ENCODE measurements around the gene NTNG1.

NTNG1 gene

DNA sequence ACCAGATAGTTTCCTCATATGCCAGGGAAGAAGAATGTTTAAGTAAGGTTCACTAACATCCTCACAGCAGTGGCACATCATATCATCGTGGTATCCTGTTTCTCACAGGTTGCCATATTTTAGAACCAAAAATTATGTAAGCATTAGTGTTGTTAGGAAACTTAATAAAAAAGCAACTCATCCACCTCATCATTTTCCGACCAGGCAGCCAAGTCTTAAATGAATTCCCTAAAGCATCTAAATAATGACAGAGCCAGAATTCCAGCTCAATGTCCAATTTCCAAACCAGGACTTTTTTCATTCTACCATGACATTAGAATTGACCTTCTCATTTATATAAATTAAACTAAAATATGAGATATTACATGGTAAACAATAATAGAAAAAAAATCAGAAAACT, 272.7 kb downstream of the NTNG1 start:
- no peak for DNase-seq (ENCODE audit: low spot score)

DNA sequence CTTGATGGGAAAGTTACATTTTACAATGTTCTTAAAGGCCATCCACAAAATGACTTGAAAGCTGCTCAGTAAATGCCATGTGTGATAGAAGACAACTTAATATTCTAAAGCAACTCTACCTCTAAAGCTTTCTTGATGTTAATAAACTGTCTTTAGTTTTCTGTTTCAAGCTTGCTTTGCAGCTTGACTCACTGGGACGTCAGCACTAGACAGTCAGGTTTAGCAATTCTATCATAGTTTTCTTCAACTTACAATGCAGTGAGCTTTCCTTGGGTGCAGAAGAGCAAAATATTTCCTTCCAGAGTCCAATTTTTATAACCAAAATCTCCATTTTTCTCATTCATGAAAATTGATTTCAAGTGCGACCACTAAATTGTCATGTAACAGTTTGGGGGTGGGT, 273.1 kb downstream of the NTNG1 start:
- no peak for DNase-seq (ENCODE audit: low spot score)

DNA sequence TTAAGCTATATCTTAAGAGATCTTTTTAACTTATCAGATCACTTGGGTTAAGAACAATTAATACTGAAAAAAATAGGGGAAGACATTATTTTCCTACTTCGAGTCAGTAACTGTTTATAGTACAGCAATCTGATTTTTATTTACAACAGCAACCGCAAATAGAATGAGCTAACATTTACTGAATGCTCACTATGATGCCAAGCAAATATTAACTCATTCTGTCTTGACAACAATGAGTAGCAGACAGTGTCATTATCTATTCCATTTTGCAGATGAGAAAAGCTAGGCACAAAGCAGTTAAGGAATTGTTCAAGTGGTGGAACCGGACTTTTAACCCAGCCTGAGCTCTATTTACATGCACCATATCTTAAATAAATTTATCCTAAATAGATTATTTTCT, 273.7 kb downstream of the NTNG1 start:
- no peak for DNase-seq (ENCODE audit: low spot score)

DNA sequence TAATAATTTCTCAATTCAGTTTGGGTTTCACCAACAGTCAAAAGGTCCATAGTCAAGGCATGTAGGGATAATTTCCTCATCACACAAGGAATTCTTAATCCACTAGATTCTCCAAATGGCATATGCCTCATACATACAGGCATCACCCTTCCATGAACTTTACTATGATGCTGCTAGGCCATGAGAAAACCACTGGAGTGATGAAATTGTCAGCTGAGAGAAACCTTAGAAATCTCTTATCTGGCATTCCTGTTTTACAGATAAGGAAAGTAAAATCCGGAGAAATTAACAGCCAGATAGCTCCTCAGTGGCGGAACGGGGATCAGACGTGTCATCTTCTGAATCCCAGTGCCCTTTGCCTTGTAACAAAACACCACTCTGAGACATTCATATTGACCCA, 274.4 kb downstream of the NTNG1 start:
- DNase-seq (ENCODE audit: low spot score), result no peak

DNA sequence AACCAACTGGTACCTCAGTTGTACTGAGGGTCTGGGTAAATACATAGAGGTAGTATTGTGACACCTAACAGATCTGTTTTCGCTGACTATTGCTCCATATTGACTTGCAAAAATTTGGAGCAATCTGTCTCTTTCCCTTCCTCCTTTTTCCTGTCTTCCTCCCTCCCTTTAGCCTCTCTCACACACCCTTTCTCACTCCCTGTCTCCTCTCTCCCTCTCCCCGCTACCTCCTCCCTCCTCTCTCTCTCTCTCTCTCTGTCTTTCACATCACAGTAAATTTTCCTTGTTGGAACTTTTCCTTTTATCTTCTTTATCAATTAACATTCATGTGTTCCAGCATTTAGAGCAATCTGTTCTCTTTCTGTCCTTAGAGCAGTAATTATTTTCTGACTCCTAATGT, 278.2 kb downstream of the NTNG1 start:
- no peak for DNase-seq (ENCODE audit: low spot score)

DNA sequence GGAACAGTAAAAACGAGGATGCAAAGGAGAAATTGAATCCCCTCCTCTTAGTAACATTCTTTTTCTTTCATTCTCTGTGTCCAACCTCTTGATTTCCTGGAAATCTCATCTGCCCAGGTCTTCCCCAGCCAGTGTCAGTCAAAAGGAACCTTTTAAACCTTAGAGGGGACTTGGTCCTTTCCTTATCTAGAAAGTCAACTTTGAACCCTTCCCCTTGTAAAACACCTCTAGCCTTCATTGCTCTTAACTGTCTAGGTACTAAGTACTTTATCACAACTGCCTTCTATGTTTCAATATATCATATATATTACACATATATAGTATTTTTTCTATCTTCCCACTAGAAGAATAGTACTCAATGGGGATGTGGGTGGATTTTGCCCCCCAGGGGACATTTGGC, 282.1 kb downstream of the NTNG1 start:
- DNase-seq (ENCODE audit: low spot score), result no peak

DNA sequence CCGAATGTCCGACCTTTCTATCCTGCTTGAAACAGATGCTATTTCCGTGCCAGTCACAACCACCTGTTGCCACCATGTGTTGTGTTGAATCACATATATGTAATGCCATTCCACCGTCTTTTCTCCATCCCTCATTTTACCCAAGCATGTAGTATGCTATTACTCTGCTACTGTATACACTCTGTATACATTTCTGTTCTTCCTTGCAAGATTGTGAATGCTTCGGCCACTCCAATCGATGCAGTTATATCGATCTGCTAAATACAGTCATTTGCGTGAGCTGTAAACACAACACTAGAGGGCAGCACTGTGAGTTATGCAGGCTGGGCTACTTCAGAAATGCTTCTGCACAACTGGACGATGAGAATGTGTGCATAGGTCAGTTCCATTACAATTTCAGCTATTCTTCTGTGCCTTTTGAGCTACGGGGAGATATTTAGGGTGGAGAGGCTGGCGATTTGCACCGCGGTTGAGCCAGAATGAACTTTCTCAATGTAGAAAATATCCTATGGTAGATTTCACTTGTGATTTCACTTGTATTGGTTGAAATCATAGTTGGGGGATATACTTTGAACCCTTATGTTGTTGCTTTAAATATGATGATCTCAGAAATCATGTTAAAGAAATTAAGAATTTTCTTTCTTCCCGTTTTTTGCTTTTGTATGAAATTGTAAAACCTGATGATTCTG, 289.8 kb downstream of the NTNG1 start:
- DNase-seq (ENCODE audit: low spot score), result peak; percentile 35

- DNase-seq (ENCODE audit: low spot score), result no peak
These were observed 291.3 kb downstream of the NTNG1 start for GRCh38 chr1:107432108-107432507.

GRCh38 chr1:107433068-107433467, 292.2 kb downstream of the NTNG1 start:
- DNase-seq (ENCODE audit: low spot score), result no peak

DNA sequence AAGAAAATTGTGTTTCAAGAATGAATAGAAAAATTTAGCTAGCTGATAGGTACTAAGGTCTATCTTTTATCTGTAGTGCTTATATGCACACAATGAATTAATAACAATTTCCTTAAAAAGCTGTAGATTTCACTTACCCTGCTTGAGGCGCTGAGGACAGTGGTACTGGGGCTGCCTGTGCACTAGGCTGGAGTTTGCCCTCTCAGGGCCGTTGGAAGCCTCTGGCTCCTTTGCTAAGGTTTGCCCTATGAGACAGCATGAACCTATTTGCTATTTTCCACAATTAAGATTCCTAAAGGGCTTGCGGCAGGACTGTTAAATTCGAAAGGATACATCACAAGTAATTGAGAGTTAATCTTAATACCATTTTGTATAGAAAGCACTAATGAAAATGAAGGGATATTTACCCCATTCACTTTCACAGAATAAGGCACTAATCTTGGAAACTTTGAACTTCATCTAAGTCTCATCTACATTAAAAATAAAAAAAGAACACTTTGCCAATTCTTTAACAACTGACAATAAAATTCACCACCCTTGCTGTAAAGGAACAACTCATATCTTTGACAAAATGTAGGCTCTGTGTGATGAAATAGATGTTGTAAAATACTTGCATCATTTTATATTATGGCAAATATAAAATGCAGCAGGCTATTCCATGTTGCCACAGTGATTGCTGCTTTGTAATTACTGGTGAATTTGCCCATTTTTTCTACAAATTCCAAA, 293.0 kb downstream of the NTNG1 start:
- DNase-seq (ENCODE audit: low spot score), result no peak

- no peak for DNase-seq (ENCODE audit: low spot score)
These were observed 293.5 kb downstream of the NTNG1 start for GRCh38 chr1:107434361-107434693.

- DNase-seq (ENCODE audit: low spot score), result no peak
These were observed 295.9 kb downstream of the NTNG1 start for GRCh38 chr1:107436552-107437241.

- DNase-seq (ENCODE audit: low spot score), result no peak
These were observed 298.7 kb downstream of the NTNG1 start for GRCh38 chr1:107439567-107439966.

DNA sequence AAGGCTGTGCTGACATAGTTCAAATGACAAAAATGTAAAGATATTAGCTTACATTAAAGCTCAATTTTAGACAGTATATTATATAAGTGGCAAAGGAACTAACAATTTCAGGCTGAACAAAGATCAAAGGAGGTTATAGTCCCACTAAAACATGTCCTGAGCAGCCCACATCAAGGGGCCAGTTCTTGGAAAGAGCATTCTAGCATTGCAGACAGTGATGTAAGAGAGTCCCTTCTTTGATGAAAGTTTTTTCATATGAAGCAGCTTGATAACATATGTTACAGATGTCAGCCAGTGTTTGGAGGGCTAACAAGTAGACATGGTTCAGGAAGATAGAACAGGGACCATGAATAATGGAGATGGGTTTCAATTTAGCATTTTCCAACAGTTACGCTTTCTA, 301.7 kb downstream of the NTNG1 start:
- DNase-seq (ENCODE audit: low spot score), result no peak

DNA sequence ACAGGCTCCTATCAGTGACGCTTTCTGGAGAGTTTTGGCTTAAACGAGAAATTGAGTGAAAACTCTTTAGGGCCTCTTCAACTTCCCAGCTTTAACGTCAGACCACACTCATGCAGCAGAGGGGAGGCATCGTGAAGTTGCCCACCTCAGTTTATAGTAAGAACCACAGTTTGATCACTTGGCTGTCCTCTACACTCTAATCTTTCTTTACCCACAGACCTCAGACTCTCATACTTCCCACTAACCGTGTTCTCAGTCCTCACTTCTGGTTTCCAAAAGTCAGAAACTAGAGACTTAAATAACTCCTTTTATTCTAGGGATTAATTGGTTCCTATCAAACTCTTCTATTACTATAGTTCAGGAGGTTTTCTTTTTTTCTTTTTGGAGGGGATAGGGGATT, 302.2 kb downstream of the NTNG1 start:
- DNase-seq (ENCODE audit: low spot score), result no peak

DNA sequence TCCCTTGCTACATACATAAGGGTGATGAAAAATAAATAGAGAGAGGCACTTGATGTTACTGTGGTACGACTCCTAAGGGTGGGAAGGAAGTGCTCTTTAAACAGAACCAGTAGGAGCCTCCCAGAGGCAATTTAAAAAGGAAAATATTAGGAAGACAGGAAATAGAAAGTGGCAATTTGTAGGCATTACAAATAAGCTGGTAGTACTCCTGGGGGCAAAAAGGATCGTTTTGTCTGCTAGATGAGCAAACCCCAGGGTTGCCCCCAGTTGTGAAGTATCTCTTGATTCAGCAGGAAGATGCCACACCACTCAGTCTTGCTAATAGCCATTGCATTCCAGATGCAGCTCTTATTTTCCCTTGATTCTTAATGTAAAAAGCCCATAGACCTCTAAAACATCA, 303.0 kb downstream of the NTNG1 start:
- DNase-seq (ENCODE audit: low spot score), result no peak

GRCh38 chr1:107444302-107444701, 303.5 kb downstream of the NTNG1 start:
- no peak for DNase-seq (ENCODE audit: low spot score)

- DNase-seq (ENCODE audit: low spot score), result no peak
These were observed 308.5 kb downstream of the NTNG1 start for GRCh38 chr1:107449326-107449725.

- DNase-seq (ENCODE audit: low spot score), result no peak
These were observed 310.2 kb downstream of the NTNG1 start for GRCh38 chr1:107450899-107451664.

DNA sequence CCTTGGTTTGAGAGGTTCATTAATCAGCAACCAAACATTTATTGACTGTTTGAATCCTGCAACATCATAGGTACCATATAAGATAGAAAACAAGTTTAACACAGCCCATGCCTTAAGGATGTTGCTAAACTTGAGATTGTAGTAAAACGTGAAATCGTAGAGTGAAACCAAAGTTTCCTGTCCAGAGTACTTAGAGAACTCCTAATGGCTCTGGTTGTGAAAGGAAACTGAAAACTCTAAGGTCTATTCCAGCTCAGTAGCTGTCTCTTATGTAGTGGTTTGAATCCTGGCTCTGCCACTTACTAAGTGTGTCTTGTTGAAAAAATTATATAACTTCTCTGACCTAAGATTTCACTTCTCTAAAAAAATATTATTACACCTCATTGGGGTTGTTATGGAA, 310.9 kb downstream of the NTNG1 start:
- no peak for DNase-seq (ENCODE audit: low spot score)

GRCh38 chr1:107454791-107455190, 314.0 kb downstream of the NTNG1 start:
- no peak for DNase-seq (ENCODE audit: low spot score)

- no peak for DNase-seq (ENCODE audit: low spot score)
These were observed 317.1 kb downstream of the NTNG1 start for GRCh38 chr1:107457989-107458388.

All from AG20443 (cell line).